T-cell (primary cell): ENCODE results near the gene PRKCA. TPM values are rescaled to one million over a fixed set of nuclear protein-coding genes. Genes with fewer than 3 reads are reported as not detected.

Experiments used
- ATAC-seq, 4 experiments: fragments of 200-7000 bp in 3 of 4; fragments of 150-1000 bp in 1 of 4; cut with Tn5 transposase; replicated peaks in 1 of 4; 1 replicate in 3 of 4; 2 replicates in 1 of 4; pipeline ENCODE4 v1.10.0; 2021; ENCODE audit warnings: moderate library complexity in 3 of 4, mild to moderate bottlenecking in 2 of 4, moderate number of reproducible peaks in 1 of 4
- CTCF ChIA-PET, 2 donors: fragments of 300-600 bp; sonication (Branson Sonifier 250); formaldehyde crosslinking; loops; one replicate each; lab custom pipeline; 2022; ENCODE audit warnings: antibody characterized with exemption in 2 of 2; lab: Charles Lee
- POLR2A ChIA-PET, 2 donors: fragments of 300-600 bp; sonication (Branson Sonifier 250); formaldehyde crosslinking; loops; one replicate each; lab custom pipeline; 2022; ENCODE audit warnings: antibody characterized with exemption in 2 of 2; lab: Charles Lee
- DNase-seq, 35 experiments: peaks; one replicate each; pipeline versions ENCODE4 v3.0.0 to v3.0.0-alpha.2; 2013 to 2023
- H3K27ac ChIP-seq: one replicate; pipeline ENCODE4 v1.5.1; 2013; ENCODE audit warnings: low read length
- H3K27me3 ChIP-seq, 2 experiments: replicated peaks in 1 of 2; 1 replicate in 1 of 2; 2 replicates in 1 of 2; pipeline versions ENCODE4 v1.6.1 to v1.7.0; 2013; ENCODE audit warnings: low read length in 1 of 2, mixed read lengths in 1 of 2; ENCODE audit not compliant: control insufficient read depth in 2 of 2, insufficient read depth in 2 of 2; ENCODE audit errors: extremely low read depth in 1 of 2
- H3K36me3 ChIP-seq, 2 donors: 1 replicate in 1 of 2; 2 replicates in 1 of 2; pipeline versions ENCODE4 v1.6.1 to v1.7.0; 2013; ENCODE audit warnings: low read length in 1 of 2; ENCODE audit not compliant: control insufficient read depth in 2 of 2, insufficient read depth in 1 of 2; ENCODE audit errors: extremely low read depth in 1 of 2
- H3K4me1 ChIP-seq, 2 experiments: 1 replicate in 1 of 2; 2 replicates in 1 of 2; pipeline versions ENCODE4 v1.6.1 to v1.7.0; 2013; ENCODE audit warnings: low read length in 2 of 2, mixed read lengths in 1 of 2; ENCODE audit not compliant: insufficient read depth in 2 of 2, control insufficient read depth in 1 of 2; ENCODE audit errors: extremely low read depth in 1 of 2
- H3K4me3 ChIP-seq, 2 donors: 1 replicate in 1 of 2; 2 replicates in 1 of 2; pipeline versions ENCODE4 v1.5.1 to v1.7.0; 2013; ENCODE audit warnings: mild to moderate bottlenecking in 2 of 2, low read length in 1 of 2, moderate library complexity in 1 of 2; ENCODE audit not compliant: control insufficient read depth in 1 of 2; ENCODE audit errors: extremely low read depth in 1 of 2
- H3K9me3 ChIP-seq: 2 replicates; pipeline ENCODE4 v1.7.0; 2013
- H3K27ac Mint-ChIP-seq, 2 donors: one replicate each; pipeline ENCODE4 v1.8.0; 2020 to 2021; ENCODE audit warnings: mild to moderate bottlenecking in 2 of 2, mixed read lengths in 2 of 2
- H3K27me3 Mint-ChIP-seq, 2 donors: one replicate each; pipeline ENCODE4 v1.8.0; 2021 to 2022; ENCODE audit warnings: mixed read lengths in 2 of 2
- H3K36me3 Mint-ChIP-seq: one replicate; pipeline ENCODE4 v1.8.0; 2021; ENCODE audit warnings: mixed read lengths
- H3K4me1 Mint-ChIP-seq, 3 donors: one replicate each; pipeline ENCODE4 v1.8.0; 2020 to 2022; ENCODE audit warnings: mixed read lengths in 3 of 3, mild to moderate bottlenecking in 1 of 3
- H3K4me3 Mint-ChIP-seq, 3 donors: one replicate each; pipeline ENCODE4 v1.8.0; 2020 to 2022; ENCODE audit warnings: mild to moderate bottlenecking in 3 of 3, mixed read lengths in 3 of 3, moderate library complexity in 3 of 3
- H3K9me3 Mint-ChIP-seq, 3 donors: one replicate each; pipeline ENCODE4 v1.8.0; 2020 to 2022; ENCODE audit warnings: mixed read lengths in 3 of 3
- WGBS: methylation state at CpG from one replicate; pipeline ENCODE4 v1.1.5; 2013; ENCODE audit warnings: missing lambda C conversion rate; ENCODE audit not compliant: insufficient coverage; 5-methylcytosine and 5-hydroxymethylcytosine counted together
- total RNA-seq, 35 experiments: library from RNA in 6 of 35; stranded (reverse) in 6 of 35; fragments of 120-200 nt in 1 of 35; gene quantifications; one replicate each; pipeline versions ENCODE4 v1.2.1 to v1.2.4 and lab custom pipeline; 2013 to 2026

PRKCA gene
- total RNA-seq, 5 donors from 2014 or later (not counting 1 experiment from before 2014, with no cell fraction given): 75.9 to 128 (median 82.0) TPM

DNA sequence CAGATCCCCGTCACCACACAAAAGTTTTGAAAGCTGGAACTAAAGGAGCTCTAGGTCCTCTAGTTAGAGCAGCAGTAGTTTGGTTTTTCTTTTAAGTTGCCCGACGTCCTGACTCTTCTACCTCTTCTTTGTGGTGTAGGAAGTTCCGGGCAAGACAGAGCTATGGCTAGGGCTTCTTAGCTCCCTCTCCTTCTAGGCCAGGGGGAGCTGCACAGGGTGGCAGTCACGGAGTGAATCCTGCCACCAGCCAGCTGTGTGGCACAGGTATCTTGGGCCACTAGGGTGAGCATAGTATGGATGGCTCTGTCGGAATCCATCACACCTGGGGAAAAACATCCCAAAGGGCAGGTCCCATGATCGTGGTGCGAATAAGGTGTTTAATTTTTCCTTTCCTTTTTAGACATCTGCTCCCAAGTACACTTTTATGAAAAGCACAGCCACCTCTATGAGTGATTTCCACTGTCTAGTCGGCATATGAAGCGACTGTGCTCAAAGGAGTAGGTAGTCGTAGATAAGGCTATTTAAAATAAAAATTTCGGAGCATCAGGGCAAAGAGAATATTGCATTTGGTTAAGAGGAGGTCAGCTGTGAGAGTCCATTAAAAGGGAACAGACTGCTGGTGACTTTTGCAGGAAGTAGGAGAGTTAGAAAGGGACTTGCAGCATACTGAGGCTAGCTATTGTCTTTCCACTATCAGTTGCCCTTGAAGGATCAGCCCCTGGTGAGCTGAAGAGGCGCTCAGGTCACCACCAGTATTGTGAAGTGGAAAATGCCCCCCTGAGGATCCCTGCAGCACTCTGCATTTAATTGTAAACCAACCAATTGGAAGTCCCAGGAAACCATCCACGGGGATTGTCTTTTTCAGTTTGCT lies 2.1 kb downstream of the PRKCA start:
- peak in 9 of 35 experiments; percentile 4 to 42 (median 8) for DNase-seq
- H3K36me3 Mint-ChIP-seq: peaks cover 30% of the 10 kb centered on the region
- ChIA-PET POLR2A (interaction anchor here in 1 of 2 donors (0.5 to 0.7 kb wide), 3 partner anchors 28 to 190 kb away, joined by 3 read pairs; no protein-coding TSS in a partner anchor), CTCF (no interaction called here)
- H3K27ac ChIP-seq: peak overlapping the region; percentile 31
- peak; percentile 10 to 28 (median 18) for ATAC-seq
- no peaks in the 10 kb centered on the region for H3K9me3 ChIP-seq
- 63% methylated on average over 2 of the region's 14 CpGs for WGBS
- peak overlapping the region; percentile 74 to 78 for H3K4me3 ChIP-seq
- no peaks in the 10 kb centered on the region for H3K36me3 ChIP-seq
- no peaks in the 10 kb centered on the region for H3K9me3 Mint-ChIP-seq
- H3K27ac Mint-ChIP-seq: peak overlapping the region; percentile 96 to 97
- H3K4me1 Mint-ChIP-seq: peaks cover 74 to 77% (median 77%) of the 10 kb centered on the region in 3 donors
- H3K27me3 ChIP-seq: no peaks in the 10 kb centered on the region
- H3K4me1 ChIP-seq: peaks cover 23 to 25% of the 10 kb centered on the region in 2 experiments
- no peaks in the 10 kb centered on the region for H3K27me3 Mint-ChIP-seq
- peak overlapping the region; percentile 88 to 99 (median 98) for H3K4me3 Mint-ChIP-seq

DNA sequence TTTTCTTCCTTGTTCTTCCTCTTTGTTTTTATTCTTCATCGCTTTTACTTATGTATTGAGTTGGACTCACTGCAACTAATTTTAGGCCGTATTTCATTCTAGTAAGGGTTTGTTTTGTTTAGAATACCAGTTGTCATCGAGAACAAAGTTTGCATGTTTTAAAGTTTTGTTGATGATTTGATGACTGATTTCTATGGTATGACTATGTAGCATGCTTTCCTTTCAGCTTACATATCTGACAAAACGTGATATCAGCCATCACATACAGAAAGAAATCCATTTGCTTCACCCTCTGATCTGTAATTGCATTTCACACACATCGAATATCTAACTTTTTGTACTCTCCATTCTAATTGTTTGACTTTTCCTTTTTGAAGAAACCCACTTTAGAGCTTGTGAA lies 4.0 kb downstream of the PRKCA start:
- Histone ChIP-seq H3K4me3 (no peak overlapping the region), H3K9me3 (no peaks in the 10 kb centered on the region), H3K4me1 (peaks cover 28 to 29% of the 10 kb centered on the region in 2 experiments), H3K27ac (peak overlapping the region; percentile 16), H3K27me3 (no peaks in the 10 kb centered on the region), H3K36me3 (peaks cover 0 to 4% of the 10 kb centered on the region in 2 donors)
- Mint-ChIP-seq H3K27me3 (no peaks in the 10 kb centered on the region), H3K9me3 (no peaks in the 10 kb centered on the region), H3K4me1 (peaks cover 74 to 77% (median 76%) of the 10 kb centered on the region in 3 donors), H3K27ac (peak overlapping the region; percentile 86 to 96), H3K36me3 (peaks cover 42% of the 10 kb centered on the region), H3K4me3 (peak overlapping the region; percentile 70 to 88 (median 79))
- no CpG with 5 or more reads among the region's 5 CpGs for WGBS
- DNase-seq: no peak
- ATAC-seq: no peak
- ChIA-PET POLR2A (interaction anchor here (0.5 kb wide), 4 partner anchors 21 to 1739 kb away, joined by 3 to 4 read pairs (median 4); no protein-coding TSS in a partner anchor), CTCF (no interaction called here)

GRCh38 chr17:66307257-66307656 lies 4.8 kb downstream of the PRKCA start:
- no peak for DNase-seq
- ChIA-PET CTCF (no interaction called here), POLR2A (interaction anchor here in 1 of 2 donors (0.5 kb wide), 1 partner anchor 365 kb away, joined by 3 read pairs; no protein-coding TSS in a partner anchor)
- WGBS: no CpG with 5 or more reads among the region's 2 CpGs
- H3K9me3 Mint-ChIP-seq: no peaks in the 10 kb centered on the region
- Histone ChIP-seq H3K4me1 (peaks cover 28 to 32% of the 10 kb centered on the region in 2 experiments), H3K9me3 (no peaks in the 10 kb centered on the region), H3K27ac (peak overlapping the region; percentile 16), H3K36me3 (peaks cover 0 to 4% of the 10 kb centered on the region in 2 donors), H3K27me3 (no peaks in the 10 kb centered on the region), H3K4me3 (no peak overlapping the region)
- peak overlapping the region; percentile 86 to 96 for H3K27ac Mint-ChIP-seq
- peaks cover 77 to 81% (median 79%) of the 10 kb centered on the region in 3 donors for H3K4me1 Mint-ChIP-seq
- peak overlapping the region in 2 of 3 donors; percentile 8 to 88 for H3K4me3 Mint-ChIP-seq
- H3K27me3 Mint-ChIP-seq: no peaks in the 10 kb centered on the region
- ATAC-seq: no peak
- H3K36me3 Mint-ChIP-seq: peaks cover 44% of the 10 kb centered on the region

- H3K9me3 ChIP-seq: no peaks in the 10 kb centered on the region
- Mint-ChIP-seq H3K36me3 (peaks cover 47% of the 10 kb centered on the region), H3K9me3 (no peaks in the 10 kb centered on the region), H3K4me1 (peaks cover 90 to 95% (median 95%) of the 10 kb centered on the region in 3 donors), H3K27ac (peak overlapping the region; percentile 86 to 96), H3K4me3 (no peak overlapping the region), H3K27me3 (no peaks in the 10 kb centered on the region)
- DNase-seq: no peak
- no peak overlapping the region for H3K27ac ChIP-seq
- ATAC-seq: no peak
- CTCF ChIA-PET: no interaction called here
- peaks cover 27 to 41% of the 10 kb centered on the region in 2 experiments for H3K4me1 ChIP-seq
- peaks cover under 1 to 4% of the 10 kb centered on the region in 2 donors for H3K36me3 ChIP-seq
- no CpG with 5 or more reads among the region's 2 CpGs for WGBS
- H3K27me3 ChIP-seq: no peaks in the 10 kb centered on the region
- no peak overlapping the region for H3K4me3 ChIP-seq
- POLR2A ChIA-PET: no interaction called here
These were observed 6.4 kb downstream of the PRKCA start for GRCh38 chr17:66308856-66309255.

- peaks cover 92 to 96% (median 95%) of the 10 kb centered on the region in 3 donors for H3K4me1 Mint-ChIP-seq
- CTCF ChIA-PET: interaction anchor here in 1 of 2 donors (0.7 kb wide), 1 partner anchor 55 kb away, joined by 4 read pairs; no protein-coding TSS in a partner anchor
- Histone ChIP-seq H3K27ac (peak overlapping the region; percentile 2), H3K36me3 (peaks cover 2 to 4% of the 10 kb centered on the region in 2 donors), H3K27me3 (no peaks in the 10 kb centered on the region), H3K9me3 (no peaks in the 10 kb centered on the region), H3K4me1 (peaks cover 20 to 38% of the 10 kb centered on the region in 2 experiments), H3K4me3 (no peak overlapping the region)
- H3K27me3 Mint-ChIP-seq: no peaks in the 10 kb centered on the region
- DNase-seq (no peak), ATAC-seq (no peak)
- POLR2A ChIA-PET: no interaction called here
- peak overlapping the region; percentile 85 to 96 for H3K27ac Mint-ChIP-seq
- H3K4me3 Mint-ChIP-seq: peak overlapping the region in 1 of 3 donors; percentile 38
- peaks cover 47% of the 10 kb centered on the region for H3K36me3 Mint-ChIP-seq
- 70% methylated on average over 2 of the region's 4 CpGs for WGBS
- H3K9me3 Mint-ChIP-seq: no peaks in the 10 kb centered on the region
These were observed 7.4 kb downstream of the PRKCA start for GRCh38 chr17:66309793-66310192.

GRCh38 chr17:66310528-66311148 lies 8.2 kb downstream of the PRKCA start:
- no peaks in the 10 kb centered on the region for H3K27me3 Mint-ChIP-seq
- no peaks in the 10 kb centered on the region for H3K9me3 Mint-ChIP-seq
- H3K9me3 ChIP-seq: no peaks in the 10 kb centered on the region
- peak overlapping the region; percentile 2 for H3K27ac ChIP-seq
- peaks cover 20 to 31% of the 10 kb centered on the region in 2 experiments for H3K4me1 ChIP-seq
- ChIA-PET POLR2A (no interaction called here), CTCF (no interaction called here)
- no peaks in the 10 kb centered on the region for H3K27me3 ChIP-seq
- H3K27ac Mint-ChIP-seq: peak overlapping the region; percentile 85 to 96
- peak in 2 of 35 experiments; percentile 12 to 34 for DNase-seq
- peak overlapping the region in 1 of 3 donors; percentile 38 for H3K4me3 Mint-ChIP-seq
- peak in 1 of 4 experiments; percentile 26 for ATAC-seq
- peaks cover 2 to 4% of the 10 kb centered on the region in 2 donors for H3K36me3 ChIP-seq
- no peak overlapping the region for H3K4me3 ChIP-seq
- peaks cover 48% of the 10 kb centered on the region for H3K36me3 Mint-ChIP-seq
- H3K4me1 Mint-ChIP-seq: peaks cover 90 to 94% (median 92%) of the 10 kb centered on the region in 3 donors
- 88% methylated on average over 7 of the region's 7 CpGs for WGBS
